HL-60 (cell line): ENCODE measurements around the gene DMAC2.

Experiments
- DNase-seq, 2 experiments: peaks; one replicate each; pipeline ENCODE4 v3.0.0-alpha.2; 2010 to 2020; ENCODE audit warnings: low read depth in 1 of 2, low spot score in 1 of 2
- H3K27ac ChIP-seq: fragments of 250-450 bp; sonication (Bioruptor Pico); replicated peaks from 2 replicates; pipeline ENCODE4 v1.5.1; 2020; ENCODE audit warnings: mild to moderate bottlenecking, moderate library complexity
- H3K27me3 ChIP-seq: fragments of 250-450 bp; sonication (Bioruptor Pico); 2 replicates; pipeline ENCODE4 v1.5.1; 2021; ENCODE audit warnings: mild to moderate bottlenecking, moderate library complexity; ENCODE audit not compliant: insufficient read depth, poor library complexity, severe bottlenecking
- H3K4me3 ChIP-seq: replicated peaks from 2 replicates; pipeline ENCODE4 v1.5.1; 2011; ENCODE audit warnings: mild to moderate bottlenecking, control low read depth, low read length; ENCODE audit not compliant: insufficient read depth
- CTCF ChIP-seq: IDR thresholded peaks from one replicate; pipeline ENCODE4 v1.5.1; 2011; ENCODE audit warnings: low read length, control low read depth, inconsistent platforms; ENCODE audit not compliant: insufficient read depth
- GABPA ChIP-seq: IDR thresholded peaks from 2 replicates; pipeline ENCODE4 v1.6.1; 2012; ENCODE audit warnings: low read depth
- POLR2AphosphoS5 ChIP-seq: IDR thresholded peaks from 2 replicates; pipeline ENCODE4 v1.6.1; 2012; ENCODE audit warnings: low read depth
- SPI1 ChIP-seq: IDR thresholded peaks from 2 replicates; pipeline ENCODE4 v1.6.1; 2012; ENCODE audit warnings: low read depth, mild to moderate bottlenecking, borderline replicate concordance
- TF ChIP-seq, protein P1 (sequence below): IDR thresholded peaks from 2 replicates; pipeline ENCODE4 v1.6.1; 2012; ENCODE audit warnings: low read depth; ENCODE audit not compliant: insufficient replicate concordance

The DMAC2 gene

DNA sequence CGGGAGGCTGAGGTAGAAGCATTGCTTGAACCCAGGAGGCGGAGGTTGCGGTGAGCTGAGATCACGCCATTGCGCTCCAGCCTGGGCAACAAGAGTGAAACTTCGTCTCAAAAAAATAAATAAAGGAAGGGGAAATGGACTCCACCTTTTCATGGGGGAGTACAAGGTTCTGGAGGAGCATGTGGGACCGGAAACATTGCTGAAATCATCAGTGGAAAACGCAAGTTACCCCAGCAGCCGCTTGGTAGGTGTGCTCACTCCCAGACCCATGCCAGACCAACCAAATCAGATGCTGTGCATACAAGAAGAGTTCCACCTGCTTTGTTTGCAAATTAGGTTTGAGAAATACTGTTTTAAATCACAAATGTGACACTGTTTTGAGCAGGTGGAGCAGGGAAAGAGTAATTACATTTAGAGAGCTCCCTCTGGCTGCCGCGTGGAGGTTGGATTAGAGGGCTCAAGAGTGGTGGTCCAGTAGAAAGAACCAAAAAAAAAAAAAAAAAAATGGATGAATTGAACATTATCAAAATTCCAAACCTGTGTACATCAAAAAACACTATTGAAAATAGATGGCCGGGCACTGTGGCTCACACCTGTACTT, 8.1 kb upstream of the DMAC2 start:
- no peaks in the 10 kb centered on the region for H3K27me3 ChIP-seq
- TF ChIP-seq CTCF: no peak
- no peak for TF ChIP-seq POLR2AphosphoS5
- no peak for TF ChIP-seq SPI1
- TF ChIP-seq, protein P1, sequence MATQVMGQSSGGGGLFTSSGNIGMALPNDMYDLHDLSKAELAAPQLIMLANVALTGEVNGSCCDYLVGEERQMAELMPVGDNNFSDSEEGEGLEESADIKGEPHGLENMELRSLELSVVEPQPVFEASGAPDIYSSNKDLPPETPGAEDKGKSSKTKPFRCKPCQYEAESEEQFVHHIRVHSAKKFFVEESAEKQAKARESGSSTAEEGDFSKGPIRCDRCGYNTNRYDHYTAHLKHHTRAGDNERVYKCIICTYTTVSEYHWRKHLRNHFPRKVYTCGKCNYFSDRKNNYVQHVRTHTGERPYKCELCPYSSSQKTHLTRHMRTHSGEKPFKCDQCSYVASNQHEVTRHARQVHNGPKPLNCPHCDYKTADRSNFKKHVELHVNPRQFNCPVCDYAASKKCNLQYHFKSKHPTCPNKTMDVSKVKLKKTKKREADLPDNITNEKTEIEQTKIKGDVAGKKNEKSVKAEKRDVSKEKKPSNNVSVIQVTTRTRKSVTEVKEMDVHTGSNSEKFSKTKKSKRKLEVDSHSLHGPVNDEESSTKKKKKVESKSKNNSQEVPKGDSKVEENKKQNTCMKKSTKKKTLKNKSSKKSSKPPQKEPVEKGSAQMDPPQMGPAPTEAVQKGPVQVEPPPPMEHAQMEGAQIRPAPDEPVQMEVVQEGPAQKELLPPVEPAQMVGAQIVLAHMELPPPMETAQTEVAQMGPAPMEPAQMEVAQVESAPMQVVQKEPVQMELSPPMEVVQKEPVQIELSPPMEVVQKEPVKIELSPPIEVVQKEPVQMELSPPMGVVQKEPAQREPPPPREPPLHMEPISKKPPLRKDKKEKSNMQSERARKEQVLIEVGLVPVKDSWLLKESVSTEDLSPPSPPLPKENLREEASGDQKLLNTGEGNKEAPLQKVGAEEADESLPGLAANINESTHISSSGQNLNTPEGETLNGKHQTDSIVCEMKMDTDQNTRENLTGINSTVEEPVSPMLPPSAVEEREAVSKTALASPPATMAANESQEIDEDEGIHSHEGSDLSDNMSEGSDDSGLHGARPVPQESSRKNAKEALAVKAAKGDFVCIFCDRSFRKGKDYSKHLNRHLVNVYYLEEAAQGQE: no peak
- TF ChIP-seq GABPA: no peak
- H3K27ac ChIP-seq: no peak overlapping the region
- no peak for DNase-seq
- no peak overlapping the region for H3K4me3 ChIP-seq

GRCh38 chr19:41445575-41445974, 5.9 kb upstream of the DMAC2 start:
- no peak for DNase-seq
- no peak for TF ChIP-seq GABPA
- TF ChIP-seq POLR2AphosphoS5: no peak
- no peak for TF ChIP-seq CTCF
- TF ChIP-seq SPI1: no peak
- TF ChIP-seq, protein P1: no peak
- no peaks in the 10 kb centered on the region for H3K27me3 ChIP-seq
- no peak overlapping the region for H3K4me3 ChIP-seq
- no peak overlapping the region for H3K27ac ChIP-seq

GRCh38 chr19:41443813-41444455, 4.2 kb upstream of the DMAC2 start:
- DNase-seq: no peak
- TF ChIP-seq CTCF (no peak), SPI1 (no peak), GABPA (no peak), POLR2AphosphoS5 (no peak)
- TF ChIP-seq, protein P1: no peak
- Histone ChIP-seq H3K4me3 (no peak overlapping the region), H3K27ac (no peak overlapping the region), H3K27me3 (no peaks in the 10 kb centered on the region)
